ENCODE measurements around the gene ZNF205.

- TF ChIP-seq CTCF (IDR thresholded peaks at IDR 0.05) (no peak), ZFX (IDR thresholded peaks at IDR 0.05; ENCODE audit: borderline replicate concordance) (no peak)
Measured at GRCh38 chr16:3133844-3134243, 21.5 kb downstream of the ZNF205 start.

All from 22Rv1 (cell line).